A172 (cell line): Measurements from ENCODE around the gene CMTM1. TPM values are rescaled to one million over a fixed set of nuclear protein-coding genes. Genes with fewer than 3 reads are reported as not detected.
"Not testable (repeated sequence)": the region's sequence is repeated elsewhere in the genome, so short reads cannot be mapped to it uniquely, and the experiment has no call there.

Experiments used
- DNase-seq: peaks from one replicate; pipeline ENCODE4 v3.0.0-alpha.2; 2015; ENCODE audit warnings: low spot score
- total RNA-seq: library from RNA; depleted of rRNA; stranded (reverse); fragments of >200 nt; shearing (Covaris generic); gene quantifications from 2 replicates; pipeline ENCODE4 v1.2.3, GENCODE V29; 2014

Gene CMTM1
- total RNA-seq, 1 experiment from 2014 or later: 1.1 TPM

DNA sequence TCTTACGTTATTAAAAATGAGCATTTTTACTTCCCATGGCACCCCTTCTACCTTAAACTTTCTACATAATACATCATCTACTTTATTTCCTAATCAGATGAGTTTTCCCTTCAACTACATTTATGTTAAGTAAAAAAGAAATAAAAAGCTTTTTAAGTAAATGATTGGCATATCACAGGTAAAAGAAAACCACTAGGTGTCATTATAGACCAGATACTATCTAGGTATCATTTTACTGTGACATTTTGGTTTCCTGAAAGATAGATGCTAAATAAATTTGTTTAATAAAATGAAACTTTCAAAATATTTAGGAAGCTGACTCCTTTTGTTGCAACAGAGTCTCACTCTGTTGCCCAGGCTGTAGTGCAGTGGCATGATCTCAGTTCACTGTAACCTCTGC lies 3.8 kb upstream of the CMTM1 start:
- DNase-seq: no peak

DNA sequence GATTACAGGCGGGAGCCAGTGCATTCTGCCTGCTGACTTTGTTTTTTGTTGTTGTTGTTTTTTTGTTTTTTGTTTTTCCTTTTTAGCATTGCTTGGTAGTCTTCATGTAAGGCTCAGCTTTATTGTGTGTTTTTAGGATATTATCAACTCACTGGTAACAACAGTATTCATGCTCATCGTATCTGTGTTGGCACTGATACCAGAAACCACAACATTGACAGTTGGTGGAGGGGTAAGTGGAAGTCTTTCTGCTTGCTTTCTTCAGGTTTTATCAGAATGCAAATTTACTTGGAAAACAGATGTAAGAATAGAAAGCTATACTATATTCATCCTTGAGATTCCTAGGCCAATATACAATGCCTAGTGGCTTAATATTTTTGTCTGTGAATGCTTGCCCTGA lies 3.3 kb upstream of the CMTM1 start:
- DNase-seq: no peak

- DNase-seq: no peak
These were observed 2.5 kb upstream of the CMTM1 start for GRCh38 chr16:66563574-66564334.

DNA sequence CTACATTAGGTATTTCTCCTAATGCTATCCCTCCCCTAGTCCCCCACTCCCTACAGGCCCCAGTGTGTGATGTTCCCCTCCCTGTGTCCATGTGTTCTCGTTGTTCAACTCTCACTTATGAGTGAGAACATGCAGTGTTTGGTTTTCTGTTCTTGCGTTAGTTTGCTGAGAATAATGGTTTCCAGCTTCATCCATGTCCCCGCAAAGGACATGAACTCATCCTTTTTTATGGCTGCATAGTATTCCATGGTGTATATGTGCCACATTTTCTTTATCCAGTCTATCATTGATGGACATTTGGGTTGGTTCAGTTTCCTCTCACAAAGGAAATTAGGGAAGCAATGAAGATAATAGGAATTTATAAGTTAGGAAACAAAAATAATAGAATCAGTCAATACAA lies 1.0 kb downstream of the CMTM1 start:
- DNase-seq: not testable (repeated sequence)

DNA sequence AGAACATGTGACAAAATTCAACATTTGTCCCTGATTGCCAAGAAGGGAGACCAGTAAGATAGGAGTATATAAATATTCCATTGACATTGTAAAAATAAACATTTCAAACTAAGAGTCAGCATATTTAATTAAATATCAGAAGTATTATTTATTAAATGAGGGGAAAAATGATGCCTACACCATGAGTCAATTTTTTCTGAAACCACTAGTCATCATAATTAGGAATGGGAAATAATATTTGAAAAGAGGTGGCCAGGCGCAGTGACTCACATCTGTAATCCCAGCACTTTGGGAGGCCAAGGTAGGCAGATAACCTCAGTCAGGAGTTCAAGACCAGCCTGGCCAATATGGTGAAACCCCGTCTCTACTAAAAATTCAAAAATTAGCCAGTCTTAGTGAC lies 2.1 kb downstream of the CMTM1 start:
- DNase-seq: peak; percentile 23

DNA sequence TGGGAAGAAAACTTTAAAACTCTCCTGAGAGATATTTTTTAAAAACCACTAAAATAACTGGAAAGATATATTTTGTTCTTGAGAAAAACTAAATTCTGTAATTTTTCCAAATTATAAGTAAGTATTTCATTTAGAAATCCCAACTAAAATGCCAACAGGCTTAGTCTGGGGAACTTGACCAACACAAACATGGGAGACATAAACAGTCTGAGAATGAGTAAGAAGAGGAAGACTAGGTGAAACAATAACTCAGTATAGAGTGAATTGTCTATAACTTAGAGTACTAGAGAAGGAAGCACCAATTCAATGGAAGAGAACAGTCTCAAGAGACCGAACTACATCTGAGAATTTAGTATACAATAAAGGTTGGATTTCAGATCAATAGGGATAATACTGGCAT lies 2.9 kb downstream of the CMTM1 start:
- DNase-seq: peak; percentile 40

DNA sequence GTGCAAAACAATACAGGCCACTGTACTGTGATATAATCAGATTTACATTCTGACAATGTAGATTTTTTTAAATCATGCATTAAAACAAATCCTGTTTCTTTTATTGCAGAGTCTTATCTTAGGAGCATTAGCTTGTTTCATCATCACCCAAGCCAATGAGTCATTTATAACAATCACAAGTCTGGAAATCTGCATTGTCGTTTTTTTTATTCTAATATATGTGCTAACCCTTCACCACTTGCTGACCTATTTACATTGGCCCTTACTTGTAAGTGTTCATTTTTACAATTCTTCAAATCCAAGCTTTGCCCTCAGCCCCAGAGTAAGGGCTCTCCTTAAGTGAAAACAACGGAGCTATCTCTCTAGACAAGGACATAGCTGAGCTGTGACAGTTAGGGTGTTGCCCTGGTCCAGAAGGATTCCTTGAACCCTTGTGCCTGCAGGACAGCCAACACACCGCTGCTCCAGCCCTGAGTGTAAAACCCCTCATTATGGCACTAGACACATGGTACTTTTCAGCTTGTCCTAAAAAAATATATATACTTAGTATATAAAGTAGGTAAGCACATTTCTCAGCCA lies 3.7 kb downstream of the CMTM1 start:
- DNase-seq: peak; percentile 59

- DNase-seq: no peak
These were observed 6.1 kb downstream of the CMTM1 start for GRCh38 chr16:66572356-66572755.

- no peak for DNase-seq
These were observed 7.8 kb downstream of the CMTM1 start for GRCh38 chr16:66574081-66574480.

- no peak for DNase-seq
These were observed 8.3 kb downstream of the CMTM1 start for GRCh38 chr16:66574531-66574930.

- DNase-seq: no peak
These were observed 8.8 kb downstream of the CMTM1 start for GRCh38 chr16:66575060-66575459.

DNA sequence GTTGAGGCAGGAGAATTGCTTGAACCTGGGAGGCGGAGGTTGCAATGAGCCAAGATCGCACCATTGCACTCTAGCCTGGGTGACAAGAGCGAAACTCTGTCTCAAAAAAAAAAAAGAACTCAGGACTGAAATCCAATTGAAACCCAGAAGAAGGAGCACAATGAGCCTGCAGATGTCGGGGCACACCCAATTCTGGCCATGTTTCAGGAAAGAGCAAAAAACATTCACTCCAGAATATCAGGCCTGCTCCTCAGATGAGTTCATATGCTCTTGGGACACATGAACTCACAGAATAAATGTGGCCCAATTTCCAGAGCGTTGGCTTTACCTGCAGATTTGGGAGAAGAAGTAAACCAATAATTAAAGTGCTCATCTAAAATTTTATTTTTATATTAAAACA lies 10.1 kb downstream of the CMTM1 start:
- no peak for DNase-seq

DNA sequence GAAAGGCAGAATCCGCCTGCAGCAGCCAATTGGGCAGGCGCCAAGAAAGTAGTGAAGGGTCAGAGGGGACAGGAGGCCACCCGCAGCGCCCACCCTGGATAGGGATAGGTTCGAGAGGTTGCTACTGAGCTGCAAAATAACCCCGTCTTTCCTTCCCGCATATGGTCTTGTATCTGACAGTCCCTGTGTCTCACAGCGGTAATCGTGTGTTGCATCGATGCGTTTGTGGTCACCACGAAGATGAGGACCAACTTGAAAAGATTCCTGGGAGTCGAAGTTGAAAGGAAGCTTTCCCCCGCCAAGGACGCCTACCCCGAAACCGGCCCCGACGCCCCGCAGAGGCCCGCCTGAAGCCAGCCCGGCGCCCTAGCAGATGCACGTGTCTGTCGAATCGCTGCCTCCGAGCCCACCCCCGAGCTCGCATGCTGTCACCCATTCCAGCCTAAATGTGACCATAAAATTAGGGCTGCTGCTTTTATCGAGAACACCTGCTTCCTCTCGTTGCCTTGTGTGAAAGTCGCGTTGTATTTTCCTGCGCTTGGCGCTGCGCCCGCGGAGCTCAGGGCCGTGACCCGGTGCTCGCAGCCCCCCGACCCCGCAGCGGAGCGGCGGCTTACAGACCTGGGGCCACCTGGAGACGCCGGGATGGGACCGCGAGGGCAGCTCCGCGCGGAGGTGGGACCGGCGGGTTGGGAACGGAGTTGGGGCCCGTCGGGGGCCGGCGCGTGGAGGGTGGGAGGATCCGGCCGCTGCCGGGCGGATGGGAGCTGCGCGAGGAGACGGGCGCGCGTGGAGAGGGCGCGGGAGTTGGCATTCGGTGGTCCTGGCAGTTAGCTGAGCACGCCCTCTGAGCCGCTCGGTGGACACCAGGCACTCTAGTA lies 12.7 kb downstream of the CMTM1 start, which contains the start of gene CMTM2:
CMTM2 (plus strand) TSS at position 813 of the 881 bp plus-strand sequence. CDS start 145 bp downstream, outside the sequence.
- DNase-seq: no peak

GRCh38 chr16:66580605-66581209 lies 14.5 kb downstream of the CMTM1 start:
- DNase-seq: peak; percentile 16

GRCh38 chr16:66581246-66581952 lies 15.2 kb downstream of the CMTM1 start:
- DNase-seq: no peak

DNA sequence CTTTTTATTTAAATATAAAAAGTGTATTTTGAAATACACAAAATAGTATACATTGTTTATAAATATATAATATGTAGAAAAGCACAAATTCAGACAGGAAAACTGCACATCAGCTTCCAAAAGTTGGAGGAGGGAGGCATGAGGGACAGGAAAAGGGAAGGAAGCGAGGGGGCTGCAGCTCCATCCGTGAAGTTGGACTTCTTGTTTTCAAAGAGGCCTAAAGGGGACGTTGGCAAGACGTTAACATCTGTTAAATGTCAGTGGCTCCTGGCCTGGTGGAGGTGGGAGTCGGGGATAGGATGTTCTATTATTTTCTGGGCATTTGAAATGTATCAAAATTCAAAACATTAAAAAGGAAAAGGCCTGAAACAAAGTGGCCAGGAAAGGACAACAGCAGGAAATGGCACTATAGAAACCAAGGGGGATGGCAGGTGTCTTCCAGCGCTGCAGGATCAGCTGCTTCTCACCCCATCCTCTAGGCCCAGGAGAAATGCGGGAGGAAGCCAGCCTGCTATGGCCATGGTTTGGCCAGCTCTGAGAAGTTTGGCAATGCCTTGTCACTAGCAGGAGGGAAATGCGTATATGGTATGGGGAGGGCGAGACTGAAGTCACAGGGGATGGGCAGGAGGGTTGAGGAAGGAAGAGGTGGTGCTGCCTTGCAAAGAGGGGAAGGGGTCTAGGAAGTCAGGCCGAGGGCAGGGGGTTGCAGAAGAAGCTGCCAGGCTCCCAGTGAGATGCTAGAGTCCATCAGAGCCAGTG lies 19.4 kb downstream of the CMTM1 start:
- DNase-seq: no peak

- no peak for DNase-seq
These were observed 21.8 kb downstream of the CMTM1 start for GRCh38 chr16:66587881-66588600.

- peak; percentile 58 for DNase-seq
These were observed 22.9 kb downstream of the CMTM1 start for GRCh38 chr16:66588981-66589713.

- DNase-seq: peak; percentile 22
These were observed 24.1 kb downstream of the CMTM1 start for GRCh38 chr16:66590322-66590721.
